Stomach smooth muscle (tissue), 2 donors: ENCODE results near the gene TRIM42.

Experiments
- H3K27ac ChIP-seq: one replicate; pipeline ENCODE4 v1.7.0; 2013; ENCODE audit warnings: mild to moderate bottlenecking, low read length, inconsistent platforms
- H3K27me3 ChIP-seq, 2 donors: one replicate each; pipeline ENCODE4 v1.7.0; 2013; ENCODE audit warnings: low read length in 2 of 2; ENCODE audit not compliant: insufficient read depth in 2 of 2, control insufficient read depth in 1 of 2
- H3K36me3 ChIP-seq, 2 donors: one replicate each; pipeline ENCODE4 v1.7.0; 2013; ENCODE audit warnings: low read length in 2 of 2; ENCODE audit not compliant: control insufficient read depth in 2 of 2, insufficient read depth in 2 of 2
- H3K4me1 ChIP-seq: one replicate; pipeline ENCODE4 v1.7.0; 2013; ENCODE audit warnings: low read length; ENCODE audit not compliant: control insufficient read depth, insufficient read depth
- H3K4me3 ChIP-seq, 2 donors: one replicate each; pipeline ENCODE4 v1.7.0; 2013; ENCODE audit warnings: low read length in 2 of 2
- H3K9ac ChIP-seq, 2 donors: one replicate each; pipeline ENCODE4 v1.7.0; 2013; ENCODE audit warnings: low read length in 2 of 2, mild to moderate bottlenecking in 1 of 2
- H3K9me3 ChIP-seq, 2 donors: one replicate each; pipeline ENCODE4 v1.7.0; 2013; ENCODE audit warnings: low read length in 2 of 2; ENCODE audit not compliant: control insufficient read depth in 2 of 2
- donor health status: healthy.
- donor health status: Pancreatic carcinoma.

Gene TRIM42

DNA sequence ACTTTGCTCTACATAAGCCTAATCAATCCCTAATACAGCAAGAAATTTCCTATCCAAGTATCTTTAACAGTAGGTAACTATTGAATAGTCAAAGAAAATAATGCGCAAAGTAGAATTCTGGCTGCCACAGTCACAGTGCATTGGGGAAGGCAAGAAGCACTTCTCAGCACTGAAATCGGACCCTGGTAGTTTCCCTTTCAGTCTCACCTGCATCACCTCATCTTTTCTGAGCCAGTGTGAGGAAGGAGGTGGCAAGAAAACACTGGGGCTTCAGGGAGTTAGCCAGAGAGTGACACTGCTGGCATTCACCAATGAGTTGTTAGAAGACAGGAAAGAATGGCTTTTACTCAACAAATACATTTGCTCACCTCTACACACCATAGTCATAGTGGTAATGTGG, 8.3 kb downstream of the TRIM42 start:
- Histone ChIP-seq H3K9ac (no peak overlapping the region), H3K4me3 (no peak overlapping the region), H3K4me1 (no peaks in the 10 kb centered on the region), H3K27ac (no peak overlapping the region), H3K36me3 (no peaks in the 10 kb centered on the region), H3K9me3 (no peaks in the 10 kb centered on the region), H3K27me3 (no peaks in the 10 kb centered on the region)

GRCh38 chr3:140686948-140687347, 9.1 kb downstream of the TRIM42 start:
- Histone ChIP-seq H3K9ac (no peak overlapping the region), H3K4me3 (no peak overlapping the region), H3K4me1 (no peaks in the 10 kb centered on the region), H3K36me3 (no peaks in the 10 kb centered on the region), H3K27ac (no peak overlapping the region), H3K9me3 (no peaks in the 10 kb centered on the region), H3K27me3 (no peaks in the 10 kb centered on the region)

DNA sequence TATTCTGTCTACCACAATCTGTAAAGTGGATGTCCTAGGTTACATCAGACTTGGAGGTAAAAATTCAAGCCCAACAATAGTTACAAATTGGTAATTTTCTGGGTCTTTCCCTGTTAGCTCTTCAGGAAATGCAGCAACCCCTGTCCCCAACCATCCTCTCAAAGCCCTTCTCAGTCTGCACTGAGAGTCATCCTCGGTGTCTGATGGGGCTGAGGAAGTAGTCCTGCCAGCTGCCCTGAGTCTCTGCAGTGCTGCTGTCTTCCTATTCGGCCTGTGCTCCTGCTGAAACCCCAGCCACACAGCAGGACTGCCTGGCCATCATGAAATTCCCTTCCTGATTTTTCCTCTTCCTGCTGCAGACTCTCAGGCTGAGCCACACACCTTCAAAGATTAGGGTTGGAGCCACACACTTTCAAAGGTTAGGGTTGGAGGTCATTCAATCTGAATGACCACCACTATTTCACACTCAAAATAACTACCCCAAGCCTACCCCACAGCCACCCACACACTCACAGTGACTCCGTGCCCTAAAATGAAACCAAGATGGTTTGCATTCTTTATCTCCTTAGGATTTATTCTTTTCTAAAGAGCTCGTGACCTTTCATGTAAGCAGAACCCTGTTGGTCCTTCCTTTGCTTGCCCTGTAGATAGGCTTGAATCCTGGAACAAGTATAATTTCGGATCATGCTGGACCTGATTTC, 17.6 kb downstream of the TRIM42 start:
- Histone ChIP-seq H3K36me3 (no peaks in the 10 kb centered on the region), H3K27me3 (no peaks in the 10 kb centered on the region), H3K9ac (no peak overlapping the region), H3K4me1 (no peaks in the 10 kb centered on the region), H3K4me3 (no peak overlapping the region), H3K9me3 (no peaks in the 10 kb centered on the region), H3K27ac (no peak overlapping the region)

DNA sequence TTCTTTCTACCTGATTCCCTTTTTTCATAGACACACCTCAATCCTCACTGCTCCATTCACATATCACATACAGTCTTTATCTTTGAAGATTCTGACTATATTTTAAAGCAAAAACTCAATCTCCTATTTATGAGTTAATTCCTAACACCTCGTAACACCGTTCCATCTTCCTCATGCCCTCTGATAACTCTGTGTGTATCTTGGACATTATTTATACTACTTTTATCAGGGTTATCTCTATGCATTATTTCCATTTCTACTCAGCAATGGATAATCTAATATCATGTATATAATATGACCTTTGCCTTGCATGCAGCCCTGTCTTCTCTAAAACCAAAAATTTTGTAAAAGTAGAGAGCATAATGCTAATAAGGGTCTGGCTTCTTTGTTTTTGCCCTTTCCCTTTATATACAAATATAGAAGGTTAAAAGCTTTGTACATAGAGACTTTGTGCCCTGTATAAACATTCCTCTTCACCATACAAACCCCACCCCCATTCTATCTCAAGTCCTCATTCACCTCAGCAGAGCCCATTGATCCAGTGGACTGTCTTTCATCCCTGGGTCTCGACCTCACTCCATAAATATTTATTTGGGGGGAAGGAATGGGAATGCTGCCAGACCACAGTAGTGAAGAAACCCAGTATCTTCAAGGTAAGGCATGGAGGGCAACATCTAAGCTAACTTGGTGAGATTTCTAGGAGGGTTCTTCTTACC, 21.8 kb downstream of the TRIM42 start:
- no peak overlapping the region for H3K27ac ChIP-seq
- no peaks in the 10 kb centered on the region for H3K9me3 ChIP-seq

GRCh38 chr3:140702281-140702680, 24.4 kb downstream of the TRIM42 start:
- Histone ChIP-seq H3K27ac (no peak overlapping the region), H3K27me3 (no peaks in the 10 kb centered on the region)

More for the DNA sequence above, 21.8 kb downstream of the TRIM42 start:
- H3K27me3 ChIP-seq: no peaks in the 10 kb centered on the region
- no peaks in the 10 kb centered on the region for H3K36me3 ChIP-seq
- no peak overlapping the region for H3K9ac ChIP-seq
- no peaks in the 10 kb centered on the region for H3K4me1 ChIP-seq
- H3K4me3 ChIP-seq: no peak overlapping the region

DNA sequence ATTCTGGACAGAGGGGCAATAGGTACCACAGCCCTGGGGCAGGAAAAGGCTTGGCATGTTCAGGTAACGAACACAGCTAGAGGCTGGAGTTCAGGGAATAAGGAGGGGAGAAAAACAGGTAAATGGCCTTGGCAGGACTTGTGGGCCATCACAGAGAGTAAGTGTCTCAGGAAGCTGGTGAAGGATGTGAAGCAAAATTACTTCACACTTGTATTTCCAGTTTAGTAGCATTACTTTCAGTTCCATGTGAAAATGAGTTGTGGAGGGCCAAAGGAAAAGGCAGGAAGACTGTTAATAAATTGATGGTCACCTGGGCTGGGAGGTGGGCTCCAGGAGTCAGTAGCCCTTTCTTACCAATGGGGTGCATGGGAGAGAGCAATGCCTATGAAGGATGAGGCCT, 25.6 kb downstream of the TRIM42 start:
- Histone ChIP-seq H3K36me3 (no peaks in the 10 kb centered on the region), H3K27ac (no peak overlapping the region), H3K9me3 (no peaks in the 10 kb centered on the region), H3K4me3 (no peak overlapping the region), H3K27me3 (no peaks in the 10 kb centered on the region), H3K9ac (no peak overlapping the region), H3K4me1 (no peaks in the 10 kb centered on the region)

More at GRCh38 chr3:140702281-140702680, 24.4 kb downstream of the TRIM42 start:
- Histone ChIP-seq H3K4me1 (no peaks in the 10 kb centered on the region), H3K9me3 (no peaks in the 10 kb centered on the region), H3K4me3 (no peak overlapping the region), H3K36me3 (no peaks in the 10 kb centered on the region), H3K9ac (no peak overlapping the region)

DNA sequence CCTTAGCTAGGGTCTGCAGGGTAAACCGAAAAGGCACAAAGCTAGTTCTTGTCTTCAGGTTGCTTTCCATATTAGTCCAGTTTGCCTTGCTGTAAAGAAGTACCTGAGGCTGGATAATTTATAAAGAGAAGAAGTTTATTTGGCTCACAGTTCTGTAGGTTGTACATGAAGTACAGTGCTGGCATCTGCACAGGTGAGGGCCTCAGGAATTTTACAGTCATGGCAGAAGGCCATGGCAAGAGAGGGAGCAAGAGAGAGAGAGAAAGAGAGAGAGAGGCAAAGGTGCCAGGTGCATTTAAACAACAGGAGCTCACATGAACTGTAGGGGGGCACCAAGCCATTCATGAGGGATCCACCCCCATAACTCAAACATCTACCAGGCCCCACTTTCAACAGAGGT, 26.9 kb downstream of the TRIM42 start:
- no peaks in the 10 kb centered on the region for H3K27me3 ChIP-seq
- no peak overlapping the region for H3K9ac ChIP-seq

DNA sequence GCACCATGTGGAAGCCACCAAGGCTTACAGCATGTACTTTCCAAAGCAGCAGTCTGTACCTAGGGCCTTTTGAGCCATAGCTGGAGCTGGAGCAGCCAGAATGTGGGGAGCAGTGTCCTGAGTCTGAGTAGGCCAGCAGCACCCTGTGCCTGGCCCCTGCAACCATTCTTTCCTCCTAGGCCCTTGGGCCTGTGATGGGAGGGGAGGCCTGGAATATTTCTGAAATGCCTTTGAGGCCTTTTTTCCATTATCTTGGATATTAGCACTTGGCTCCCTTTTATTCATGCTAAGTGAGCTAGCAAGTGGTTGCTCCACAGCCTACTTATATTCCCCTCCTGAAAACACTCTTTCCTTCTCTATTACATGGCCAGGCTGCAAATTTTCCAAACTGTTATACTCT, 28.1 kb downstream of the TRIM42 start:
- Histone ChIP-seq H3K9me3 (no peaks in the 10 kb centered on the region), H3K27me3 (no peaks in the 10 kb centered on the region), H3K9ac (no peak overlapping the region), H3K27ac (no peak overlapping the region), H3K36me3 (no peaks in the 10 kb centered on the region), H3K4me1 (no peaks in the 10 kb centered on the region), H3K4me3 (no peak overlapping the region)

More for the DNA sequence above, 26.9 kb downstream of the TRIM42 start:
- no peak overlapping the region for H3K27ac ChIP-seq
- no peaks in the 10 kb centered on the region for H3K4me1 ChIP-seq
- H3K36me3 ChIP-seq: no peaks in the 10 kb centered on the region
- H3K9me3 ChIP-seq: no peaks in the 10 kb centered on the region
- no peak overlapping the region for H3K4me3 ChIP-seq

DNA sequence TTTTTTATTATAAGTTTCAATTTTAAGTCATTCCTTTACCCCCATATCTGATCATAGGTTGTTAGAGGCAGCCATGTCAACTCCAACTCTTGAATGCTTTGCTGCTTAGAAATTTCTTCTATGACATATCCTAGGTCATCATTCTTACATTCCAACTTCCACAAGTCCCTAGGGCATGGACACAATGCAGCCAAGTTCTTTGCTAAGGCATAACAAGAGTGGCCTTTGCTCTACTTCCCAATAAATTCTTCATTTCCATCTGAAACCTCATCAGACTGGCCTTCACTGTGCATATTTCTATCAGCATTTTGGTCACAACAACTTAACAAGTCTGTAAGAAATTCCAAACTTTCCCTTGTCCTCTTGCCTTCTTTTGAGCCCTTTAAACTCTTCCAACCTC, 28.5 kb downstream of the TRIM42 start:
- Histone ChIP-seq H3K9ac (no peak overlapping the region), H3K27me3 (no peaks in the 10 kb centered on the region), H3K36me3 (no peaks in the 10 kb centered on the region), H3K4me3 (no peak overlapping the region), H3K27ac (no peak overlapping the region), H3K4me1 (no peaks in the 10 kb centered on the region), H3K9me3 (no peaks in the 10 kb centered on the region)

DNA sequence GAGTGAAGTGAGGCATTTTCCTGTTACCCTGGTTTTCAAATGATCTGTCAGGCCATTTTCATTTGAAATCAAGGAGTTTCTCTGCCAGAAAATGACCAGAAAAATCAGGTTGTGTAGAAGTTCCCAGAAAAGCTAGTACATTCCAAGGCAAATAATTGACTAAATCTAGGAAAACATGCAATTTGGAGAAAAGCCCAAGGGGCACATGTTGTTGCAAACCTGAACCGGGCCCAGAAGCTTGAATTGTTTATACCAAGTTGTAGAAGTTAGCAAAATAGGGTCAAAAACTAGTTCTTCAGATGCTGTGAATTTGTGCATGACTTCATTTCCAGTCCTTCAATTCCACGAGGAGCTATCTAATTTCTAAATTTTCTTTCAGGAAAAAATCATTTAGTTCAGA, 31.0 kb downstream of the TRIM42 start:
- Histone ChIP-seq H3K4me1 (no peaks in the 10 kb centered on the region), H3K9me3 (no peaks in the 10 kb centered on the region), H3K9ac (no peak overlapping the region), H3K27ac (no peak overlapping the region), H3K4me3 (no peak overlapping the region), H3K27me3 (no peaks in the 10 kb centered on the region), H3K36me3 (no peaks in the 10 kb centered on the region)

GRCh38 chr3:140709751-140710150, 31.9 kb downstream of the TRIM42 start:
- Histone ChIP-seq H3K4me3 (no peak overlapping the region), H3K9me3 (no peaks in the 10 kb centered on the region), H3K9ac (no peak overlapping the region), H3K27me3 (no peaks in the 10 kb centered on the region), H3K27ac (no peak overlapping the region), H3K36me3 (no peaks in the 10 kb centered on the region), H3K4me1 (no peaks in the 10 kb centered on the region)
